Cardiac fibroblast (primary cell): ENCODE data around the gene RBMX2.
"Not testable (repeated sequence)": the region's sequence is repeated elsewhere in the genome, so short reads cannot be mapped to it uniquely, and the experiment has no call there.

Source experiments
- DNase-seq, 2 donors: peaks; one replicate each; pipeline versions ENCODE4 v3.0.0 to v3.0.0-alpha.2; 2010; ENCODE audit warnings: low read depth in 2 of 2
- H3K4me3 ChIP-seq, 2 donors: replicated peaks in 1 of 2; 1 replicate in 1 of 2; 2 replicates in 1 of 2; pipeline ENCODE4 v1.5.1; 2011; ENCODE audit warnings: low read depth in 2 of 2, low read length in 2 of 2, mild to moderate bottlenecking in 2 of 2, moderate library complexity in 1 of 2
- TF ChIP-seq, protein P1 (sequence below): IDR thresholded peaks from one replicate; pipeline ENCODE4 v1.5.1; 2011; ENCODE audit warnings: low read depth, mild to moderate bottlenecking, low read length, inconsistent platforms

The RBMX2 gene

DNA sequence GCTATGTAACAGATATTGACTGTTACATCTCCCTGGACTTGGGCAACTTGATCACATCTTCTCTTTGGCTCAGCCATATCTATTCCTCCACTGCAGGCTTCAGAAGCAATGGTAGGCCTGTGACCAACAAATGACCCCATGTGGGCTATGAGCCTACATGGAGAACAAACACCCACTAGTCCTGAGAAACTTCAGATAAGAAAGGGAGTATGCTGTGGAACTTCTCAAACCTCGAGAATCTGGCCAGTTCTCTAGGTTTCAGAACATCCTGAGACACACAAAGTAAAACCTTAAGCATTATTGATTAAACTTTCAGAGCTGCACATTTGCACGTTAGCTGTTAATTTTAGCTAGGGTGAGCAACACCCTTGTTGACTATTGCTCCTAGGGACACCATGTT is 16.3 kb downstream of the RBMX2 start:
- no peak for DNase-seq
- H3K4me3 ChIP-seq = no peak overlapping the region
- TF ChIP-seq, protein P1, sequence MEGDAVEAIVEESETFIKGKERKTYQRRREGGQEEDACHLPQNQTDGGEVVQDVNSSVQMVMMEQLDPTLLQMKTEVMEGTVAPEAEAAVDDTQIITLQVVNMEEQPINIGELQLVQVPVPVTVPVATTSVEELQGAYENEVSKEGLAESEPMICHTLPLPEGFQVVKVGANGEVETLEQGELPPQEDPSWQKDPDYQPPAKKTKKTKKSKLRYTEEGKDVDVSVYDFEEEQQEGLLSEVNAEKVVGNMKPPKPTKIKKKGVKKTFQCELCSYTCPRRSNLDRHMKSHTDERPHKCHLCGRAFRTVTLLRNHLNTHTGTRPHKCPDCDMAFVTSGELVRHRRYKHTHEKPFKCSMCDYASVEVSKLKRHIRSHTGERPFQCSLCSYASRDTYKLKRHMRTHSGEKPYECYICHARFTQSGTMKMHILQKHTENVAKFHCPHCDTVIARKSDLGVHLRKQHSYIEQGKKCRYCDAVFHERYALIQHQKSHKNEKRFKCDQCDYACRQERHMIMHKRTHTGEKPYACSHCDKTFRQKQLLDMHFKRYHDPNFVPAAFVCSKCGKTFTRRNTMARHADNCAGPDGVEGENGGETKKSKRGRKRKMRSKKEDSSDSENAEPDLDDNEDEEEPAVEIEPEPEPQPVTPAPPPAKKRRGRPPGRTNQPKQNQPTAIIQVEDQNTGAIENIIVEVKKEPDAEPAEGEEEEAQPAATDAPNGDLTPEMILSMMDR = no peak

DNA sequence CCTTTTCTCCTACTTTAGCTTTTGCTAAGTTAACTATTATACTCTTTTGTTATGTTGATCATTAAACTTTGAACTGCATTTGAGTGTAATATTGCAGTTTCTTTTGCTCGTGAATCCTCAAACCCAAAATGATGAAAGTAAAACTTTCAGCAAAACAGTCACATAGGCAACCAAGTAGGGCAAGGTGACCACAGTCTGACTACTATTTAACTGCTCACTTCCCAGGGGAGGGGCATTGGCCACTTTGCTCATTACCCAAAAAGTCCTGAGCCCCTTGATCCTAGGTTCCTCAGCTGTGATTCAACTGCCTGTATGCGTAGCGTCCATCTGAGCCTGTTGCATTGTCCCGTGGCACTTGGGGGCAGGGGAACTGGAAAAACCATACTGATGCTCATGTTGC is 17.0 kb downstream of the RBMX2 start:
- H3K4me3 ChIP-seq = no peak overlapping the region
- TF ChIP-seq, protein P1 = no peak
- DNase-seq = no peak

DNA sequence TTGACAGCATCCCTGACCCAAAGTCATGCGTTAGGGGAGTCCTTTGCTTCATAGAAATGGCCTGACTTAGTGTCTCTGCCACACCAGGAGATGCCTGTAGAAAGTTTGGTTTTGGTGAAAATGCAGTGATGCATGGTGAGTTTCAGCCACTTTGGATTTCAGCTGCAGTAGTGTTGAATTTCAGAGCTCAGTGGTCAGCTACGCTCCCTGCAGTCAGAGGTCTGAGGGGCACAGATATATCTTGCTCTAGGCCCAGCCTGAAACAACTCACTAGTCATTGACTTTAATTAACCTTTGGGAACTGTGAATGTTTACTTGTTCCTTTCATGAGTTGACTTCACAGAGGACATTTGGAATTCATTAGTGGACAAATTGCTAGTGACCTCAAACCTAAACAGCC is 17.5 kb downstream of the RBMX2 start:
- H3K4me3 ChIP-seq = no peak overlapping the region
- no peak for DNase-seq
- TF ChIP-seq, protein P1 = no peak

DNA sequence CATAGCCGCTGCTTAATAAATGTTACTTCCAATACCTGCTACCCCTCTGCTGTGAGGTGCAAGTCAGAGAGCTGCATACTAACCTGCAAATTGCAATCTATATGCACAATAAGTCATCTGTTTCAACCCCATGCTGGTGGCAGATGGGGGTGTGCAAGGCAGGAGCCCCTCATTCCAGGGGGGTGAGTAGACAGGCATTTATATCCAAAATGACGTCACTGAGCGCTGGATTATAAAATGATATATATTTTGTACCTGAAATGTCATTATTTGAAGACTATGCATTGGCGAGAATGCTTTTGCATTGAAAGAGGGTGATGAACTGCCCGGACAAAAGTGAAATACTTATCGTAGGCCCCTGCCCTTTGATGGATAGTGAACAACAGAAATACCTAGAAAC is 24.7 kb downstream of the RBMX2 start:
- no peak overlapping the region for H3K4me3 ChIP-seq
- TF ChIP-seq, protein P1 = no peak
- no peak for DNase-seq

DNA sequence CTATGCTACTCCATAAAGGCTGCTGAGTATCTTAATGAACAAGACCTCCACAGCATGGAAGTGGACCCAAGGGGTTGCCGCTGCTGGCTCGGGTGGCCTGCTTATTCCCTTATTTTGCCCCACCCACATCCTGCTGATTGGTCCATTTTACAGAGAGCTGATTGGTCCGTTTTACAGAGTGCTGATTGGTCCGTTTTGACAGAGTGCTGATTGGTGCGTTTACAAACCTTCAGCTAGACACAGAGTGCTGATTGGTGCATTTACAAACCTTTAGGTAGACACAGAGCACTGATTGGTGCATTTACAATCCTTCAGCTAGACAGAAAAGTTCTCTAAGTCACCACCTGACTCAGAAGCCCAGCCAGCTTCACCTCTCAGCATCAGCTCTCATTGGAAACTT is 27.4 kb downstream of the RBMX2 start:
- DNase-seq, H3K4me3 ChIP-seq: not testable (repeated sequence)

DNA sequence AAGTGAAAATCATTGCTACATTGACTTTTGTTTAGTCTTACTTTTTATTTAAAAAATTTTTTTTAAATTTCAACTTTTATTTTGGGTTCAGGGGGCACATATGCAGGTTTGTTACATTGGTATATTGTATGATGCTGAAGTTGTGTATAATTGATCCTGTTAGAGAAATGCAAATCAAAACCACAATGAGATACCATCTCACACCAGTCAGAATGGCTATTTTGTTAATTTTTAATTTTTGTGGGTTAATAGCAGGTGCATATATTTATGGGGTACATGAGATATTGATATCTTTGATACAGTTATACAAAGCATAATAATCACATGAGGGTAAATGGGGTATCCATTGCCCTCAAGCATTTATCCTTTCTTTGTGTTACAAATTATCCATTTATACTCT is 34.1 kb downstream of the RBMX2 start:
- H3K4me3 ChIP-seq = no peak overlapping the region
- TF ChIP-seq, protein P1 = no peak
- no peak for DNase-seq

DNA sequence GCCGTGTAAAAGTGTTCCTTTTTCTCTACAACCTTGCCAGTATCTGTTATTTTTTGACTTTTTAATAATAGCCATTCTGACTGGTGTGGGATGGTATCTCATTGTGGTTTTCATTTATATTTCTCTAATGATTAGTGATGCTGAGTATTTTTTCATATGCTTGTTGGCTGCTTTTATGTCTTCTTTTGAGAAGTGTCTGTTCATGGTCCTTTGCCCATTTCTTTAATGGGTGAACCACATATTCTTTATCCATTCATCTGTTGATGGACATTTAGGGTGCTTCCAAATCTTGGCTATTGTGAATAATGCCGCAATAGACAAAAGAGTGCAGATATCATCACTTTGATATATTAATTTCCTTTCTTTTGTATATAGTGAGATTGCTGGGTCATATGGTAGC is 36.2 kb downstream of the RBMX2 start:
- not testable (repeated sequence) for H3K4me3 ChIP-seq, DNase-seq

DNA sequence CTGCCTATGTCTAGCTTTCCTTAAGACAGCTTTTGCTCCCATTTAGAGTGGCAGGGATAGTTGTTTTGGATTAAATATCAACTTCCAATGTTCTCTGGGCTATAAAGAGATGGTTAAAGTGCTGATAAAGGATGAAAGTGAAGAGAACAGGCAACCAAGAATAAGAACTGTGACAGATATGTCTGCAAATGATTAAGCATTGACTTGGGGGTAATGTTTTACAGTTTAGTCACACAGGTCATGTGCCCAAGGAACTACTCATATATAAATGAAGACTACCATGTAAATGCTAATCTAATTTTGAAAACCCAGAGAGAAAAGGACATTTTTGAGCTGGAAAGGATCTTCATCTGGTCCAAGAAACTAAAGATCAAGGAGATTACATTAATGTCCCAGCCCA is 42.1 kb downstream of the RBMX2 start:
- TF ChIP-seq, protein P1 = no peak
- DNase-seq = no peak
- H3K4me3 ChIP-seq = no peak overlapping the region
